Astrocyte of the spinal cord (primary cell): ENCODE measurements around the gene GRID2IP.
"Not testable (repeated sequence)": the region's sequence is repeated elsewhere in the genome, so short reads cannot be mapped to it uniquely, and the experiment has no call there.

Experiments
- DNase-seq: peaks from one replicate; pipeline ENCODE4 v3.0.0; 2011; ENCODE audit warnings: low read depth, low spot score
- H3K4me3 ChIP-seq: 2 replicates; pipeline ENCODE4 v1.5.1; 2011; ENCODE audit warnings: low read depth, mild to moderate bottlenecking, low read length, moderate library complexity
- in situ Hi-C: cut with HindIII; loops from 2 replicates; pipeline ENCODE4 v1.10.0; 2017; ENCODE audit warnings: low sequenced_read_pairs
- TF ChIP-seq, protein P1 (sequence below): IDR thresholded peaks from 2 replicates; pipeline ENCODE4 v1.5.1; 2012; ENCODE audit warnings: low read depth, mild to moderate bottlenecking, low read length, inconsistent platforms

Gene GRID2IP

GRCh38 chr7:6551016-6551511, at the start of gene GRID2IP:
TSS of gene GRID2IP (minus strand) at chr7:6551461. CDS start at chr7:6551436, 25 bp downstream.
- in situ Hi-C loops, result no loop called here
- TF ChIP-seq, protein P1, sequence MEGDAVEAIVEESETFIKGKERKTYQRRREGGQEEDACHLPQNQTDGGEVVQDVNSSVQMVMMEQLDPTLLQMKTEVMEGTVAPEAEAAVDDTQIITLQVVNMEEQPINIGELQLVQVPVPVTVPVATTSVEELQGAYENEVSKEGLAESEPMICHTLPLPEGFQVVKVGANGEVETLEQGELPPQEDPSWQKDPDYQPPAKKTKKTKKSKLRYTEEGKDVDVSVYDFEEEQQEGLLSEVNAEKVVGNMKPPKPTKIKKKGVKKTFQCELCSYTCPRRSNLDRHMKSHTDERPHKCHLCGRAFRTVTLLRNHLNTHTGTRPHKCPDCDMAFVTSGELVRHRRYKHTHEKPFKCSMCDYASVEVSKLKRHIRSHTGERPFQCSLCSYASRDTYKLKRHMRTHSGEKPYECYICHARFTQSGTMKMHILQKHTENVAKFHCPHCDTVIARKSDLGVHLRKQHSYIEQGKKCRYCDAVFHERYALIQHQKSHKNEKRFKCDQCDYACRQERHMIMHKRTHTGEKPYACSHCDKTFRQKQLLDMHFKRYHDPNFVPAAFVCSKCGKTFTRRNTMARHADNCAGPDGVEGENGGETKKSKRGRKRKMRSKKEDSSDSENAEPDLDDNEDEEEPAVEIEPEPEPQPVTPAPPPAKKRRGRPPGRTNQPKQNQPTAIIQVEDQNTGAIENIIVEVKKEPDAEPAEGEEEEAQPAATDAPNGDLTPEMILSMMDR, result no peak
- no peak within 1 kb of the TSS for H3K4me3 ChIP-seq
- no peak for DNase-seq

- H3K4me3 ChIP-seq, result no peak overlapping the region
- TF ChIP-seq, protein P1, result no peak
- no peak for DNase-seq
- in situ Hi-C loops, result no loop called here
Observed at GRCh38 chr7:6600093-6600492, 48.8 kb upstream of the GRID2IP start.

DNA sequence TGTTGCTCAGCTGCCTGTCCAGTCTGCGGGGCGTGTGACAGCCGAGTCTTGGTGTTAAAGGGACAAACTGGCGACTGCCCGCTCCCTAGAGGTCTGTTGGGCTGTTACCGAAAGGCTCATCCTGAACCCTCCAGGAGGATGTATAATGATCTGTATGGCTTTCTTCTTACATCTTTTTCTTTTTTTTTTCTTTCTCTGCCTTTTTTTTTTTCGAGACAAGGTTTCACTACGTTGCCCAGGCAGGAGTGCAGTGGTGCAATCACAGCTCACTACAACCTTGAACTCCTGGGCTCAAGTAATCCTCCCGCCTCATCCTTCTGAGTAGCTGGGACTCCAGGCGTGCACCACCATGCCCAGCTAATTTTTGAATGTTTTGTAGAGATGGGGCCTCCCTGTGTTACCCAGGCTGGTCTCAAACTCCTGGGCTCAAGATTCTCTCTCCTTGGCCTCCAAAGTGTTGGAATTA, 39.4 kb upstream of the GRID2IP start:
- H3K4me3 ChIP-seq, result peak overlapping the region; percentile 73
- TF ChIP-seq, protein P1, result no peak
- in situ Hi-C loops, result no loop called here
- DNase-seq, result no peak

DNA sequence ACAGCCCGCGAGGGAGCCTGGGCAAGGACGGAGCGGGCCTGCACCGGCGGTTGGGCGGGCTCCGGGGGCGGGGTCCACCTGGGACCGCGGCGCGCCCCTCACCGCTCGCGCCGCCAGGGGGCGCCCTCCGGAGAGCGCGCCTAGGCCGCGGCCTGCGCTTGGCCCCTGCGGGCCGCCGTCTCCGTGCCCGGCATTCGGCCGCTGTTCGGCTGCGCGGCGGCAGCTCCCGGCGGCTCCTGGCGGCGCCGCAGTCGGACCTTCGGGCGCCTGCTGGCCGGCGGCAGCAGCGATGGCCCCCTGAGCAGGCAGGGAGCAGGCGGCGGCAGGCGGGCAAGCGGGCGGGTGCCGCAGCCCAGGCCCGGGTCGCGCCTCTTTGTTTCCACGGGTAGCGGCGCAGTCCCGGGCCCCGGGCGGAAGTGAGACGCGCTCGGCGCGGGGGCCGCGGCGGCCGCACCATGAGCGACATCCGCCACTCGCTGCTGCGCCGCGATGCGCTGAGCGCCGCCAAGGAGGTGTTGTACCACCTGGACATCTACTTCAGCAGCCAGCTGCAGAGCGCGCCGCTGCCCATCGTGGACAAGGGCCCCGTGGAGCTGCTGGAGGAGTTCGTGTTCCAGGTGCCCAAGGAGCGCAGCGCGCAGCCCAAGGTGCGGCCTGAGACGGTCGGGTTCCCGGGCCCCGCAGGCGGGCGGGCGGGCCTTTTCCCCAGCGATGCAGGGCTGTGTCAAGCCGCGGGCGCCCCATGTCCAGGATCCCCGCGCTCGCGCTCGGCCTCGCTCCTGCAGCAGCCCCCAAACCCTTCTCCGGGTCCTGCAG, 38.8 kb upstream of the GRID2IP start, which contains the start of gene INTS15:
TSS of gene INTS15 (plus strand) at position 193 of the 816 bp plus-strand sequence. CDS start at position 456, 263 bp downstream.
- TF ChIP-seq, protein P1, result peak; percentile 45
- DNase-seq, result peak; percentile 69
- in situ Hi-C loops, result no loop called here
- H3K4me3 ChIP-seq, result peak within 1 kb of the TSS; percentile 73

DNA sequence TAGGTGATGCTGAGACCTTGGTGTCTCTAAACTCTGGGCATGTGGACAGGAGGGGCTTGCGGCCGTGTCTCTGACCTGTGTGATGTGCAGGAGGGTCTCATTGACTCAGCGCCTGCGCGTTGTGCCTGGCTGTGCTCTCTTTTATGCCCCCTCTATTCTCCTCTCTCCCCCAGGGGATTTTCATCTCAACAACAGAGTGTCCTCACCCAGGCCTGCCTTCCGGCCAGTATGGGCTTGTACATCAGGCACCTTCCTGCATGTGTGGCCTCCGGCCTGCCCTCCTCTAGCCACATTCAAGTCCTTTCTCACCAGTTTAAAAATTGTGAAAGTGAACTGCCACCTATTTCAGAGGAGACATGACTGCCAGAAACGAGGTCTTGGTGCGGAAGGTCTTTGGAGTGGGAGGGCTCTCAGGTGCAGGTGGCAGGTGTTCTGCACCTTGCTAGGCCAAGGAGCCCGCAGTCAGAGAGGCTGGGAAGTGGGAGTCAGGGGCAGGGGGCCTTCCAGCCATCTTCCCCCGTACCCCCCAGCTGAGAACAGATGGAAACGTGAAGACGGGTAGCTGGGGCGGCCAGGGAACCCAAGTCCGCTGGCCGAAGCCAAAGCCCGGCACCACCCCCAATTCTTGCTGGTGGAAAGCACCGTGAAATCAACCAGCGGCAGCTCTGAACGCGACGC, 38.0 kb upstream of the GRID2IP start:
- H3K4me3 ChIP-seq, result peak overlapping the region; percentile 21
- in situ Hi-C loops, result no loop called here
- TF ChIP-seq, protein P1, result no peak
- no peak for DNase-seq

GRCh38 chr7:6588566-6588965, 37.3 kb upstream of the GRID2IP start:
- H3K4me3 ChIP-seq, result no peak overlapping the region
- TF ChIP-seq, protein P1, result no peak
- in situ Hi-C loops, result no loop called here
- no peak for DNase-seq

DNA sequence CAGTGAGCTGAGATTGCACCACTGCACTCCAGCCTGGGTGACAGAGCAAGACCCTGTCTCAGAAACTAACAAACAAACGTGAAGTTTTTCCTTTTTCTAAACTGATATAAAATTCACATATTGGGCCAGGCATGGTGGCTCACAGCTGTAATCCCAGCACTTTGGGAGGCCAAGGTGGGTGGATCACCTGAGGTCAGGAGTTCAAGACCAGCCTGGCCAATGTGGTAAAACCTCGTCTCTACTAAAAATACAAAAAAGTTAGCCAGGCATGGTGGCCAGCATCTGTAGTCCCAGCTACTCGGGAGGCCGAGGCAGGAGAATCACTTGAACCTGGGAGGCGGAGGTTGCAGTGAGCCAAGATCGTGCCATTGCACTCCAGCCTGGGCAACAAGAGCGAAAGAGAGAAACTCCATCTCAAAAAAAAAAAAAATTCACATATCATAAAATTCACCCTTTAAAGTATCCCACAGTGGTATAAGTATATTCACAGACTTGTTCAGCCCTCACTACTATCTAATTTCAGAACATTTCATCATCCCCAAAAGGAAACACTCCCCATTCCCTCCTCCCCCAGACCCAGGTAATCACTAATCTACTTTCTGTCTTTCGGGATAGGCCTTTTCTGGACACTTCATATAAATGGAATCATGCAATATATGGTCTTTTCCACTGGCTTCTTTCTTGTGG, 34.6 kb upstream of the GRID2IP start:
- DNase-seq, H3K4me3 ChIP-seq, in situ Hi-C loops: not testable (repeated sequence)
